Measurements from ENCODE around the gene PCK1. TPM values are rescaled to one million over a fixed set of nuclear protein-coding genes. Genes with fewer than 3 reads are reported as not detected.
A peak's percentile ranks its signal among the peaks of the same experiment; 100 is the strongest.

Gene PCK1
- total and polyA plus RNA-seq, 2 of the 13 experiments (the other 11 are each of a cell fraction or from before 2014, with no cell fraction given): 6.5 to 12.6 TPM

- TF ChIP-seq SMC3 (IDR thresholded peaks at IDR 0.05; ENCODE audit: low read length) (peak; percentile 44), ARHGAP35 (CRISPR knock-in tag; IDR thresholded peaks at IDR 0.05; ENCODE audit: borderline replicate concordance) (0 out of 2 replicates have a peak, but pooled peaks have one; percentile 34), ZNF180 (CRISPR knock-in tag; IDR thresholded peaks at IDR 0.05; ENCODE audit: borderline replicate concordance, low read depth) (no peak), ZNF557 (CRISPR knock-in tag; IDR thresholded peaks at IDR 0.05) (no peak; the same call in 1 of the 2 replicates), THYN1 (CRISPR knock-in tag; IDR thresholded peaks at IDR 0.05; ENCODE audit: borderline replicate concordance, low read depth) (0 out of 2 replicates have a peak, but pooled peaks have one; percentile 24), ZNF468 (CRISPR knock-in tag; IDR thresholded peaks at IDR 0.05) (no peak), ZSCAN5A (CRISPR knock-in tag; IDR thresholded peaks at IDR 0.05; ENCODE audit: borderline replicate concordance) (peak; percentile 67; the same call in 1 of the 2 replicates), ZNF431 (CRISPR knock-in tag; IDR thresholded peaks at IDR 0.05; ENCODE audit: borderline replicate concordance, low read depth) (peak; percentile 96), SIN3A (IDR thresholded peaks at IDR 0.05; ENCODE audit: borderline replicate concordance, low read depth, low read length) (peak; percentile 99), ZNF777 (CRISPR knock-in tag; IDR thresholded peaks at IDR 0.05) (peak; percentile 43; the same call in 1 of the 2 replicates), ZNF770 (CRISPR knock-in tag; IDR thresholded peaks at IDR 0.05) (peak; percentile 61; the same call in 1 of the 2 replicates), ZSCAN21 (CRISPR knock-in tag; IDR thresholded peaks at IDR 0.05; ENCODE audit: borderline replicate concordance) (peak; percentile 73), AHR (CRISPR knock-in tag; IDR thresholded peaks at IDR 0.05) (no peak)
- TF ChIP-seq, protein P1, sequence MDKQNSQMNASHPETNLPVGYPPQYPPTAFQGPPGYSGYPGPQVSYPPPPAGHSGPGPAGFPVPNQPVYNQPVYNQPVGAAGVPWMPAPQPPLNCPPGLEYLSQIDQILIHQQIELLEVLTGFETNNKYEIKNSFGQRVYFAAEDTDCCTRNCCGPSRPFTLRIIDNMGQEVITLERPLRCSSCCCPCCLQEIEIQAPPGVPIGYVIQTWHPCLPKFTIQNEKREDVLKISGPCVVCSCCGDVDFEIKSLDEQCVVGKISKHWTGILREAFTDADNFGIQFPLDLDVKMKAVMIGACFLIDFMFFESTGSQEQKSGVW (CRISPR knock-in tag; IDR thresholded peaks at IDR 0.05; ENCODE audit: borderline replicate concordance): peak; percentile 97
- TF ChIP-seq, protein P2, sequence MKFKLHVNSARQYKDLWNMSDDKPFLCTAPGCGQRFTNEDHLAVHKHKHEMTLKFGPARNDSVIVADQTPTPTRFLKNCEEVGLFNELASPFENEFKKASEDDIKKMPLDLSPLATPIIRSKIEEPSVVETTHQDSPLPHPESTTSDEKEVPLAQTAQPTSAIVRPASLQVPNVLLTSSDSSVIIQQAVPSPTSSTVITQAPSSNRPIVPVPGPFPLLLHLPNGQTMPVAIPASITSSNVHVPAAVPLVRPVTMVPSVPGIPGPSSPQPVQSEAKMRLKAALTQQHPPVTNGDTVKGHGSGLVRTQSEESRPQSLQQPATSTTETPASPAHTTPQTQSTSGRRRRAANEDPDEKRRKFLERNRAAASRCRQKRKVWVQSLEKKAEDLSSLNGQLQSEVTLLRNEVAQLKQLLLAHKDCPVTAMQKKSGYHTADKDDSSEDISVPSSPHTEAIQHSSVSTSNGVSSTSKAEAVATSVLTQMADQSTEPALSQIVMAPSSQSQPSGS (CRISPR knock-in tag; IDR thresholded peaks at IDR 0.05): peak; percentile 99
- TF ChIP-seq, protein P3, sequence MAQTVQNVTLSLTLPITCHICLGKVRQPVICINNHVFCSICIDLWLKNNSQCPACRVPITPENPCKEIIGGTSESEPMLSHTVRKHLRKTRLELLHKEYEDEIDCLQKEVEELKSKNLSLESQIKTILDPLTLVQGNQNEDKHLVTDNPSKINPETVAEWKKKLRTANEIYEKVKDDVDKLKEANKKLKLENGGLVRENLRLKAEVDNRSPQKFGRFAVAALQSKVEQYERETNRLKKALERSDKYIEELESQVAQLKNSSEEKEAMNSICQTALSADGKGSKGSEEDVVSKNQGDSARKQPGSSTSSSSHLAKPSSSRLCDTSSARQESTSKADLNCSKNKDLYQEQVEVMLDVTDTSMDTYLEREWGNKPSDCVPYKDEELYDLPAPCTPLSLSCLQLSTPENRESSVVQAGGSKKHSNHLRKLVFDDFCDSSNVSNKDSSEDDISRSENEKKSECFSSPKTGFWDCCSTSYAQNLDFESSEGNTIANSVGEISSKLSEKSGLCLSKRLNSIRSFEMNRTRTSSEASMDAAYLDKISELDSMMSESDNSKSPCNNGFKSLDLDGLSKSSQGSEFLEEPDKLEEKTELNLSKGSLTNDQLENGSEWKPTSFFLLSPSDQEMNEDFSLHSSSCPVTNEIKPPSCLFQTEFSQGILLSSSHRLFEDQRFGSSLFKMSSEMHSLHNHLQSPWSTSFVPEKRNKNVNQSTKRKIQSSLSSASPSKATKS (CRISPR knock-in tag; IDR thresholded peaks at IDR 0.05): no peak; the same call in 1 of the 2 replicates
- TF ChIP-seq, protein P4, sequence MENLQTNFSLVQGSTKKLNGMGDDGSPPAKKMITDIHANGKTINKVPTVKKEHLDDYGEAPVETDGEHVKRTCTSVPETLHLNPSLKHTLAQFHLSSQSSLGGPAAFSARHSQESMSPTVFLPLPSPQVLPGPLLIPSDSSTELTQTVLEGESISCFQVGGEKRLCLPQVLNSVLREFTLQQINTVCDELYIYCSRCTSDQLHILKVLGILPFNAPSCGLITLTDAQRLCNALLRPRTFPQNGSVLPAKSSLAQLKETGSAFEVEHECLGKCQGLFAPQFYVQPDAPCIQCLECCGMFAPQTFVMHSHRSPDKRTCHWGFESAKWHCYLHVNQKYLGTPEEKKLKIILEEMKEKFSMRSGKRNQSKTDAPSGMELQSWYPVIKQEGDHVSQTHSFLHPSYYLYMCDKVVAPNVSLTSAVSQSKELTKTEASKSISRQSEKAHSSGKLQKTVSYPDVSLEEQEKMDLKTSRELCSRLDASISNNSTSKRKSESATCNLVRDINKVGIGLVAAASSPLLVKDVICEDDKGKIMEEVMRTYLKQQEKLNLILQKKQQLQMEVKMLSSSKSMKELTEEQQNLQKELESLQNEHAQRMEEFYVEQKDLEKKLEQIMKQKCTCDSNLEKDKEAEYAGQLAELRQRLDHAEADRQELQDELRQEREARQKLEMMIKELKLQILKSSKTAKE (CRISPR knock-in tag; IDR thresholded peaks at IDR 0.05; ENCODE audit: borderline replicate concordance): peak; percentile 94
Measured at GRCh38 chr20:57560554-57561355, at the start of gene PCK1 (continued).
